GM18951 (cell line): Measurements from ENCODE around the gene SCRN2.

Experiments used
- POLR2A ChIP-seq: IDR thresholded peaks from 4 replicates; pipeline ENCODE4 v1.6.1; 2011; ENCODE audit warnings: mild to moderate bottlenecking; ENCODE audit not compliant: insufficient read length, insufficient read depth; ENCODE audit errors: extremely low read depth
- in situ Hi-C: fragments of 300-500 bp; cut with MboI; formaldehyde crosslinking; loops from one replicate; pipeline ENCODE4 v1.12.0; 2022; ENCODE audit warnings: low sequenced_read_pairs, mixed read lengths, inconsistent platforms; ENCODE audit not compliant: unreplicated experiment

SCRN2 gene

GRCh38 chr17:47831003-47831933 lies 9.8 kb downstream of the SCRN2 start, which contains the start of the genes LRRC46 and MRPL10:
LRRC46 (plus strand) TSS chr17:47831670; CDS start chr17:47831990, 320 bp downstream.
MRPL10 (minus strand) TSS chr17:47831541; CDS start chr17:47831511, 30 bp downstream.
- in situ Hi-C loops, result no loop called here

GRCh38 chr17:47830396-47831002 lies 10.6 kb downstream of the SCRN2 start:
- no peak for TF ChIP-seq POLR2A
- in situ Hi-C loops, result no loop called here

More at GRCh38 chr17:47831003-47831933, 9.8 kb downstream of the SCRN2 start, which contains the start of the genes LRRC46 and MRPL10:
- peak; percentile 98 for TF ChIP-seq POLR2A

GRCh38 chr17:47829870-47830269 lies 11.2 kb downstream of the SCRN2 start:
- no peak for TF ChIP-seq POLR2A
- in situ Hi-C loops, result no loop called here

- in situ Hi-C loops, result no loop called here
- TF ChIP-seq POLR2A, result no peak
Measured at GRCh38 chr17:47823519-47823918, 17.6 kb downstream of the SCRN2 start.

- in situ Hi-C loops, result no loop called here
- no peak for TF ChIP-seq POLR2A
Measured at GRCh38 chr17:47822785-47823184, 18.3 kb downstream of the SCRN2 start.

- TF ChIP-seq POLR2A, result peak; percentile 80
- in situ Hi-C loops, result no loop called here
Measured at GRCh38 chr17:47821424-47822391, 19.4 kb downstream of the SCRN2 start, which contains the start of gene OSBPL7. OSBPL7 (minus strand) TSS chr17:47821794; CDS start chr17:47820278, 1,516 bp downstream.

- in situ Hi-C loops, result no loop called here
- TF ChIP-seq POLR2A, result no peak
Measured at GRCh38 chr17:47821031-47821423, 20.0 kb downstream of the SCRN2 start.

GRCh38 chr17:47820033-47820789 lies 20.9 kb downstream of the SCRN2 start:
- in situ Hi-C loops, result no loop called here
- TF ChIP-seq POLR2A, result no peak

- TF ChIP-seq POLR2A, result no peak
- in situ Hi-C loops, result no loop called here
Measured at GRCh38 chr17:47819475-47819874, 21.6 kb downstream of the SCRN2 start.

- in situ Hi-C loops, result no loop called here
- no peak for TF ChIP-seq POLR2A
Measured at GRCh38 chr17:47818002-47818695, 22.9 kb downstream of the SCRN2 start.

- no peak for TF ChIP-seq POLR2A
- in situ Hi-C loops, result no loop called here
Measured at GRCh38 chr17:47816947-47817346, 24.1 kb downstream of the SCRN2 start.

- TF ChIP-seq POLR2A, result no peak
- in situ Hi-C loops, result no loop called here
Measured at GRCh38 chr17:47816111-47816735, 24.9 kb downstream of the SCRN2 start.
